ENCODE data around the gene TMEM150A. TPM values are rescaled to one million over a fixed set of nuclear protein-coding genes. Genes with fewer than 3 reads are reported as not detected.

TMEM150A gene

GRCh38 chr2:85558160-85558559, 44.3 kb downstream of the TMEM150A start:
- no peak overlapping the region for H3K9ac ChIP-seq (ENCODE audit: low read depth, low read length)
- H3K4me3 ChIP-seq (ENCODE audit: low read length): no peak overlapping the region
- no peak overlapping the region for H3K4me2 ChIP-seq (ENCODE audit: low read length)
- peaks cover 12% of the 10 kb centered on the region for H3K4me1 ChIP-seq (ENCODE audit: control insufficient read depth, insufficient read depth, low read length)
- no peaks in the 10 kb centered on the region for H3K9me3 ChIP-seq (replicated peaks; ENCODE audit: low read length)
- H3K27me3 ChIP-seq (ENCODE audit: control insufficient read depth, insufficient read depth, low read length): no peaks in the 10 kb centered on the region
- peaks cover 36% of the 10 kb centered on the region for H3K36me3 ChIP-seq (ENCODE audit: insufficient read depth, low read length)

GRCh38 chr2:85557130-85557529, 45.4 kb downstream of the TMEM150A start:
- peaks cover 12% of the 10 kb centered on the region for H3K4me1 ChIP-seq (ENCODE audit: control insufficient read depth, insufficient read depth, low read length)
- no peak overlapping the region for H3K9ac ChIP-seq (ENCODE audit: low read depth, low read length)
- H3K36me3 ChIP-seq (ENCODE audit: insufficient read depth, low read length): peaks cover 47% of the 10 kb centered on the region
- no peak overlapping the region for H3K4me3 ChIP-seq (ENCODE audit: low read length)
- no peak overlapping the region for H3K4me2 ChIP-seq (ENCODE audit: low read length)
- no peaks in the 10 kb centered on the region for H3K9me3 ChIP-seq (replicated peaks; ENCODE audit: low read length)
- H3K27me3 ChIP-seq (ENCODE audit: control insufficient read depth, insufficient read depth, low read length): no peaks in the 10 kb centered on the region

GRCh38 chr2:85554980-85555612, 47.4 kb downstream of the TMEM150A start:
- Histone ChIP-seq H3K36me3 (ENCODE audit: insufficient read depth, low read length) (peaks cover 66% of the 10 kb centered on the region), H3K4me3 (ENCODE audit: low read length) (no peak overlapping the region), H3K9me3 (replicated peaks; ENCODE audit: low read length) (no peaks in the 10 kb centered on the region)

GRCh38 chr2:85553184-85553583, 49.3 kb downstream of the TMEM150A start:
- H3K4me1 ChIP-seq (ENCODE audit: control insufficient read depth, insufficient read depth, low read length): peaks cover 27% of the 10 kb centered on the region
- H3K36me3 ChIP-seq (ENCODE audit: insufficient read depth, low read length): peaks cover 59% of the 10 kb centered on the region
- H3K9me3 ChIP-seq (replicated peaks; ENCODE audit: low read length): no peaks in the 10 kb centered on the region
- no peaks in the 10 kb centered on the region for H3K27me3 ChIP-seq (ENCODE audit: control insufficient read depth, insufficient read depth, low read length)
- H3K9ac ChIP-seq (ENCODE audit: low read depth, low read length): no peak overlapping the region
- H3K4me3 ChIP-seq (ENCODE audit: low read length): no peak overlapping the region
- H3K4me2 ChIP-seq (ENCODE audit: low read length): no peak overlapping the region

More at GRCh38 chr2:85554980-85555612, 47.4 kb downstream of the TMEM150A start:
- H3K4me2 ChIP-seq (ENCODE audit: low read length): no peak overlapping the region
- no peaks in the 10 kb centered on the region for H3K27me3 ChIP-seq (ENCODE audit: control insufficient read depth, insufficient read depth, low read length)
- H3K9ac ChIP-seq (ENCODE audit: low read depth, low read length): no peak overlapping the region
- H3K4me1 ChIP-seq (ENCODE audit: control insufficient read depth, insufficient read depth, low read length): peaks cover 13% of the 10 kb centered on the region

- Histone ChIP-seq H3K36me3 (ENCODE audit: insufficient read depth, low read length) (peaks cover 54% of the 10 kb centered on the region), H3K4me1 (ENCODE audit: control insufficient read depth, insufficient read depth, low read length) (peaks cover 29% of the 10 kb centered on the region), H3K9me3 (replicated peaks; ENCODE audit: low read length) (no peaks in the 10 kb centered on the region)
Observed at GRCh38 chr2:85551698-85552678, 50.5 kb downstream of the TMEM150A start.

GRCh38 chr2:85550486-85550885, 52.0 kb downstream of the TMEM150A start:
- Histone ChIP-seq H3K4me1 (ENCODE audit: control insufficient read depth, insufficient read depth, low read length) (peaks cover 29% of the 10 kb centered on the region), H3K4me2 (ENCODE audit: low read length) (no peak overlapping the region), H3K36me3 (ENCODE audit: insufficient read depth, low read length) (peaks cover 57% of the 10 kb centered on the region), H3K27me3 (ENCODE audit: control insufficient read depth, insufficient read depth, low read length) (no peaks in the 10 kb centered on the region), H3K4me3 (ENCODE audit: low read length) (no peak overlapping the region), H3K9me3 (replicated peaks; ENCODE audit: low read length) (no peaks in the 10 kb centered on the region), H3K9ac (ENCODE audit: low read depth, low read length) (peak overlapping the region; percentile 60)

More at GRCh38 chr2:85551698-85552678, 50.5 kb downstream of the TMEM150A start:
- H3K4me3 ChIP-seq (ENCODE audit: low read length): no peak overlapping the region
- H3K4me2 ChIP-seq (ENCODE audit: low read length): no peak overlapping the region
- no peak overlapping the region for H3K9ac ChIP-seq (ENCODE audit: low read depth, low read length)
- H3K27me3 ChIP-seq (ENCODE audit: control insufficient read depth, insufficient read depth, low read length): no peaks in the 10 kb centered on the region

GRCh38 chr2:85549826-85550225, 52.7 kb downstream of the TMEM150A start:
- Histone ChIP-seq H3K36me3 (ENCODE audit: insufficient read depth, low read length) (peaks cover 57% of the 10 kb centered on the region), H3K27me3 (ENCODE audit: control insufficient read depth, insufficient read depth, low read length) (no peaks in the 10 kb centered on the region), H3K9ac (ENCODE audit: low read depth, low read length) (peak overlapping the region; percentile 60), H3K4me1 (ENCODE audit: control insufficient read depth, insufficient read depth, low read length) (peaks cover 29% of the 10 kb centered on the region), H3K4me3 (ENCODE audit: low read length) (peak overlapping the region; percentile 22), H3K9me3 (replicated peaks; ENCODE audit: low read length) (no peaks in the 10 kb centered on the region), H3K4me2 (ENCODE audit: low read length) (peak overlapping the region; percentile 51)

GRCh38 chr2:85549095-85549494, 53.4 kb downstream of the TMEM150A start:
- H3K36me3 ChIP-seq (ENCODE audit: insufficient read depth, low read length): peaks cover 57% of the 10 kb centered on the region
- no peak overlapping the region for H3K4me3 ChIP-seq (ENCODE audit: low read length)
- H3K9ac ChIP-seq (ENCODE audit: low read depth, low read length): peak overlapping the region; percentile 30
- H3K9me3 ChIP-seq (replicated peaks; ENCODE audit: low read length): no peaks in the 10 kb centered on the region
- no peak overlapping the region for H3K4me2 ChIP-seq (ENCODE audit: low read length)
- H3K27me3 ChIP-seq (ENCODE audit: control insufficient read depth, insufficient read depth, low read length): no peaks in the 10 kb centered on the region
- H3K4me1 ChIP-seq (ENCODE audit: control insufficient read depth, insufficient read depth, low read length): peaks cover 29% of the 10 kb centered on the region

- Histone ChIP-seq H3K9ac (ENCODE audit: low read depth, low read length) (no peak overlapping the region), H3K4me3 (ENCODE audit: low read length) (no peak overlapping the region), H3K36me3 (ENCODE audit: insufficient read depth, low read length) (peaks cover 57% of the 10 kb centered on the region), H3K27me3 (ENCODE audit: control insufficient read depth, insufficient read depth, low read length) (no peaks in the 10 kb centered on the region), H3K9me3 (replicated peaks; ENCODE audit: low read length) (no peaks in the 10 kb centered on the region), H3K4me1 (ENCODE audit: control insufficient read depth, insufficient read depth, low read length) (peaks cover 29% of the 10 kb centered on the region), H3K4me2 (ENCODE audit: low read length) (no peak overlapping the region)
Observed at GRCh38 chr2:85548608-85548900, 53.9 kb downstream of the TMEM150A start.

Small RNAs within 50 kb of the gene (small RNA-seq; reads per million reads assigned to genes)
- not detected for gene RN7SL126P
